Nucleus accumbens (tissue), 56 donors: Measurements from ENCODE around the gene L1CAM.

ENCODE experiments used
- DNase-seq, 56 donors: peaks; one replicate each; lab custom pipeline; 2025; lab: John Stamatoyannopoulos, UW

Gene L1CAM

GRCh38 chrX:153885968-153886903 is at the start of gene L1CAM:
Gene L1CAM, minus strand, starts transcription at chrX:153886173. Its CDS starts 10,337 bp downstream, at chrX:153875836.
- peak in 2 of 56 donors; percentile 6 to 25 for DNase-seq

- DNase-seq: peak in 1 of 56 donors; percentile 11
Measured at GRCh38 chrX:153935326-153935851, 49.4 kb upstream of the L1CAM start.

- peak in 42 of 56 donors; percentile 4 to 77 (median 47) for DNase-seq
Measured at GRCh38 chrX:153934762-153935325, 48.9 kb upstream of the L1CAM start, which contains the start of gene NAA10. Gene NAA10, minus strand, starts transcription at chrX:153935037. Its CDS starts 133 bp downstream, at chrX:153934904.

GRCh38 chrX:153934148-153934761 is 48.3 kb upstream of the L1CAM start:
- DNase-seq: no peak

GRCh38 chrX:153933748-153934147 is 47.8 kb upstream of the L1CAM start:
- DNase-seq: no peak

- DNase-seq: no peak
Measured at GRCh38 chrX:153932220-153932915, 46.4 kb upstream of the L1CAM start.

GRCh38 chrX:153931748-153932147 is 45.8 kb upstream of the L1CAM start:
- DNase-seq: no peak

- no peak for DNase-seq
Measured at GRCh38 chrX:153931151-153931550, 45.2 kb upstream of the L1CAM start.

GRCh38 chrX:153930011-153930910 is 44.3 kb upstream of the L1CAM start:
- no peak for DNase-seq

GRCh38 chrX:153929576-153929975 is 43.6 kb upstream of the L1CAM start:
- no peak for DNase-seq

- no peak for DNase-seq
Measured at GRCh38 chrX:153928846-153929245, 42.9 kb upstream of the L1CAM start.

- DNase-seq: peak; percentile 37 to 99 (median 91)
Measured at GRCh38 chrX:153927922-153928760, 42.2 kb upstream of the L1CAM start.

- DNase-seq: peak in 1 of 56 donors; percentile 17
Measured at GRCh38 chrX:153927672-153927921, 41.6 kb upstream of the L1CAM start.

GRCh38 chrX:153926858-153927671 is 41.1 kb upstream of the L1CAM start:
- peak in 14 of 56 donors; percentile 5 to 31 (median 16) for DNase-seq

GRCh38 chrX:153926552-153926857 is 40.5 kb upstream of the L1CAM start:
- peak in 1 of 56 donors; percentile 2 for DNase-seq

GRCh38 chrX:153925739-153926551 is 40.0 kb upstream of the L1CAM start, which contains the start of gene ARHGAP4:
Gene ARHGAP4, minus strand, starts transcription at chrX:153926264. Its CDS starts 62 bp downstream, at chrX:153926202.
- no peak for DNase-seq

- DNase-seq: no peak
Measured at GRCh38 chrX:153925387-153925738, 39.4 kb upstream of the L1CAM start.
